ENCODE data around the gene MGST3. TPM values are rescaled to one million over a fixed set of nuclear protein-coding genes. Genes with fewer than 3 reads are reported as not detected.
"Not testable (repeated sequence)": the region's sequence is repeated elsewhere in the genome, so short reads cannot be mapped to it uniquely, and the experiment has no call there.

The MGST3 gene
- total RNA-seq, 1 donor from 2014 or later, result 998 TPM

GRCh38 chr1:165645654-165646366 is 14.8 kb downstream of the MGST3 start:
- intact Hi-C loops (cut with DNase I), result no loop called here
- no peak for DNase-seq (ENCODE audit: low spot score)

DNA sequence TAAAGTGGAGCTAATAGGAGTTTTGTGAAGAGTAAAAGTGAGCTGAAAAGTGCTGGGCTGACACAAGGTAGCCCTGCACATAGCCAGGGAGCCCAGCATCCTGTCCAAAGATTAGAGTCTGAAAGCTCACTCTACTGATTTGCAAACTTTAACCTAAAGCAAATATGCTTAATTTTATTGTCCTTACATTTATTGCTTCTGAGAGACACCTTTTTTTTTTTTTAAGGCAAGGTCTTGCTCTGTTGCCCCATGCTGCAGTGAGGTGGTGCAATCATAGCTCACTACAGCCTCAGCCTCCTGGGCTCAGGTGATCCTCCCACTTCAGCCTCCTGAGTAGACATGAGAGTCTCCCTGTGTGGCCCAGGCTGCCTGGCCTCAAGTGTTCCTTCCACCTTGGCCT is 16.5 kb downstream of the MGST3 start:
- DNase-seq (ENCODE audit: low spot score), result no peak
- intact Hi-C loops (cut with DNase I), result no loop called here

DNA sequence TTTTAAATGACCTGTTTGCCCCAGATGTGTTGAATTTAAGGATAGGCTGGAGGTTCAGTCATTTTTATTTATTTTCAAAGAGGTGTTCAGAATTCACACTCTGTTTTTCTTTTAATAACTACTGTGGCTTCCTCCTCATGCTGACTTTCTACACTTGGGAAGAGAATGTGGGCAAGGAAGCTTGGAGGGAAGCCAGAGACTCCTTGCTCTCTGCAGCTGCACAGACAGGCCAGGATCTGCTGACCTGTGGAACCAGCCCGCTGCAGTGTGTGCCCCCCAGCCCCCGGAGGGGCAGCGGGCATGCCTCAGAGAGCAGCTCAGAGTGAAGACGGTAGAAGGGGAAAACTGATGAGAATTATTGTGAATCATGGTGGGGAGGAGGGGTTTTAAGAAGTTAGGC is 16.9 kb downstream of the MGST3 start:
- no peak for DNase-seq (ENCODE audit: low spot score)
- intact Hi-C loops (cut with DNase I), result no loop called here

- DNase-seq (ENCODE audit: low spot score), result no peak
- intact Hi-C loops (cut with DNase I), result no loop called here
Observed at GRCh38 chr1:165648919-165649572, 18.0 kb downstream of the MGST3 start.

- no peak for DNase-seq (ENCODE audit: low spot score)
- intact Hi-C loops (cut with DNase I), result no loop called here
Observed at GRCh38 chr1:165650981-165651625, 20.1 kb downstream of the MGST3 start.

GRCh38 chr1:165658766-165659580 is 27.9 kb downstream of the MGST3 start:
- intact Hi-C loops (cut with DNase I); DNase-seq (ENCODE audit: low spot score): not testable (repeated sequence)

DNA sequence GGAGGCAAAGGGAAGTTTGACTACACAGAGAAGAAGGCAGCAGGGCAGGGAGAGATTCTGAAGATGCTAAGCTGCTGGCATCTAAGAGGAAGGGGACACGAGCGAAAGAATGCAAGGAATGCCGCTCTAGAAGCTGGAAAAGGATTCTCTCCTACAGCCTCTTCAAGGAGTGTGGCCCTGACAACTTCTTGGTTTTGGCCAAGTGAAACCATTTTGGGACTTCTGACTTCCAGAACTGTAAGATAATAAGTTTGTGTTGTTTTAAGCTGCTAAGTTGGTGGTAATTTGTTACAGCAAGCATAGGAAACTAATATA is 28.5 kb downstream of the MGST3 start:
- no peak for DNase-seq (ENCODE audit: low spot score)
- intact Hi-C loops (cut with DNase I), result no loop called here

DNA sequence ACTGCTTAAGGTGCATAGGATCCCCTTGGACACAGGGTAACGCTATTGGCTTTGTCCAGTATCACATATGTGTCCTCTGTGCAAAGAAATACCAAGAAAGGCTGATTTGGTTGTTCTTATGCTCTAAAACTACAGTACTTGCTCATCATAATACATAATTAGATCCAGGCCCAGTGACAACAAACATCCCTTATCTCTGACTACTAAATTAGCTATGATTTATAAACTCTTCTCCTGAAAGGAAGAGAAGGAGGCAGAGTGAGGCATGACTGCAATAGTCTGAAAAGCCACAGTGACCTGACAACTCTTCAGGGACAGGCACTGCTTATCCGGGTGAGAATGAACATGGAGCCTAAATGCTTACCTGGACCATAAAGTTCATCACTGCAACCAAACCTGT is 30.7 kb downstream of the MGST3 start:
- intact Hi-C loops (cut with DNase I), result no loop called here

GRCh38 chr1:165662186-165662585 is 31.2 kb downstream of the MGST3 start:
- intact Hi-C loops (cut with DNase I), result no loop called here

More for the DNA sequence above, 30.7 kb downstream of the MGST3 start:
- no peak for DNase-seq (ENCODE audit: low spot score)

GRCh38 chr1:165666152-165666825 is 35.3 kb downstream of the MGST3 start:
- intact Hi-C loops (cut with DNase I), result no loop called here
- DNase-seq (ENCODE audit: low spot score), result no peak

More at GRCh38 chr1:165662186-165662585, 31.2 kb downstream of the MGST3 start:
- no peak for DNase-seq (ENCODE audit: low spot score)

DNA sequence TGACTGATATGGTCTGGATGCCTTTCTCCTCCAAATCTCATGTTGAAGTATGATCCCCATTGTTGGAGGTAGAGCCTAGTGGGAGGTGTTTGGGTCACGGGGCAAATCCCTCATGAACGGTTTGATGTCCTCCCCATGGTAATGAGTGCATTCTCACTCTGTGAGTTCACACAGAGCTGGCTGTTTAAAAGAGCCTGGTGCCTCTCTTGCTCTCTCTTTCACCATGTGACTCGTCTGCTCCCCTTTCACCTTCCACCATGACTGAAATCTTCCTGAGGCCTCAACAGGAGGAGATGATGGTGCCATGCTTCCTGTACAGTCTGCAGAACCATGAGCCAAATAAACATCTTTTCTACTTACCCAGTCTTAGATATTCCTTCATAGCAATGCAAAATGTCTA is 37.1 kb downstream of the MGST3 start:
- DNase-seq (ENCODE audit: low spot score), result no peak
- intact Hi-C loops (cut with DNase I), result no loop called here

GRCh38 chr1:165671526-165671925 is 40.5 kb downstream of the MGST3 start:
- DNase-seq (ENCODE audit: low spot score), result no peak
- intact Hi-C loops (cut with DNase I), result no loop called here

DNA sequence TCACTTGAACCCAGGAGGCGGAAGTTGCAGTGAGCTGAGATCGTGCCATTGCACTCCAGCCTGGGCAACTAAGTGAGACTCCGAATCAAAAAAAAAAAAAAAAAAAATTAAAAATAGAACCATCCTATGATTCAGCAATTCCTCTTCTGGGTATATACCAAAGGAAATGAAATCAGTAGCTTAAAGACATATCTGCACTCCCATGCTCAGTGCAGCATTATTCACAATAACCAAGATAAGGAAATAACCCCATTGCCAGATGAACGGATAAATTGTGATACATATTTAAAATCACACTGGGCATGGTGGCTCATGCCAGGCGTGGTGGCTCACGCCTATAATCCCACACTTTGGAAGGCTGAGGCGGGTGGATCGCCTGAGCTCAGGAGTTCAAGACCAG is 43.6 kb downstream of the MGST3 start:
- intact Hi-C loops (cut with DNase I), result no loop called here
- no peak for DNase-seq (ENCODE audit: low spot score)

- DNase-seq (ENCODE audit: low spot score), result no peak
- intact Hi-C loops (cut with DNase I), result no loop called here
Observed at GRCh38 chr1:165675794-165676193, 44.8 kb downstream of the MGST3 start.

GRCh38 chr1:165678509-165678908 is 47.5 kb downstream of the MGST3 start:
- DNase-seq (ENCODE audit: low spot score), result no peak
- intact Hi-C loops (cut with DNase I), result no loop called here

GRCh38 chr1:165679282-165680036 is 48.4 kb downstream of the MGST3 start:
- DNase-seq (ENCODE audit: low spot score), result no peak
- intact Hi-C loops (cut with DNase I), result no loop called here

DNA sequence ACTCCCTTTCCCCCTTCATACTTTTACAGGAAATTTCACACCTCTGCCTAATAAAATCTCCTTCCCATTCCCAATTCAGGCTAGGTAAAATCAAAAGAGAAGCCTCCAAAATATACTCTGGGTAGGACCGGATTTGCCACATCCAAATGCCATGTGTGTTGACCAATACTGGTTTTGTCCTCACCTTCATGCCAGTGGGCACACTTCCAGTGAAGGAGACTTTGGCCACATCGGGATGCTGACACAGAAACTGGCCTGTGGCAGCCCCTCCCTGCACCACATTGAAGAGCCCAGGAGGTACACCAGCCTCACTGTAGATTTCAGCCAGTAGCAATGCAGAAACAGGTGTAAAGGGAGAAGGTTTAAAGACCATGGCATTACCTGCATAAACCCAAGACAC is 49.3 kb downstream of the MGST3 start:
- DNase-seq (ENCODE audit: low spot score), result no peak
- intact Hi-C loops (cut with DNase I), result no loop called here

GRCh38 chr1:165680773-165681172 is 49.7 kb downstream of the MGST3 start:
- intact Hi-C loops (cut with DNase I); DNase-seq (ENCODE audit: low spot score): not testable (repeated sequence)
